Activated naive CD4-positive, alpha-beta T cell treated with anti-CD3 and anti-CD28 coated beads, Interleukin-2, amount 10 ng/mL, durations not matched to agents 7 days and 5 days (primary cell): ENCODE data around the gene PANK4.
A peak's percentile ranks its signal among the peaks of the same experiment; 100 is the strongest.

Experiments used
- CTCF ChIA-PET: fragments of 350-600 bp; sonication (Branson Sonifier 250); formaldehyde crosslinking; loops from one replicate; lab custom pipeline; 2021; ENCODE audit warnings: antibody characterized with exemption; lab: Charles Lee
- DNase-seq: peaks from one replicate; pipeline ENCODE4 v3.0.0-alpha.2; 2020
- H3K27ac Mint-ChIP-seq: one replicate; pipeline ENCODE4 v1.8.0; 2021; ENCODE audit warnings: mild to moderate bottlenecking, moderate library complexity, mixed read lengths
- H3K27me3 Mint-ChIP-seq: one replicate; pipeline ENCODE4 v1.8.0; 2021; ENCODE audit warnings: mild to moderate bottlenecking, mixed read lengths
- H3K36me3 Mint-ChIP-seq: one replicate; pipeline ENCODE4 v1.8.0; 2021; ENCODE audit warnings: mixed read lengths
- H3K4me1 Mint-ChIP-seq: one replicate; pipeline ENCODE4 v1.8.0; 2021; ENCODE audit warnings: mixed read lengths
- H3K4me3 Mint-ChIP-seq: one replicate; pipeline ENCODE4 v1.8.0; 2021; ENCODE audit warnings: mild to moderate bottlenecking, moderate library complexity, mixed read lengths
- H3K9me3 Mint-ChIP-seq: one replicate; pipeline ENCODE4 v1.8.0; 2021; ENCODE audit warnings: mixed read lengths

The PANK4 gene

GRCh38 chr1:2502661-2503553 lies 23.5 kb downstream of the PANK4 start:
- no peak overlapping the region for H3K4me3 Mint-ChIP-seq
- CTCF ChIA-PET: no interaction called here
- no peaks in the 10 kb centered on the region for H3K9me3 Mint-ChIP-seq
- H3K4me1 Mint-ChIP-seq: peaks cover 18% of the 10 kb centered on the region
- no peaks in the 10 kb centered on the region for H3K36me3 Mint-ChIP-seq
- H3K27me3 Mint-ChIP-seq: no peaks in the 10 kb centered on the region
- H3K27ac Mint-ChIP-seq: peak overlapping the region; percentile 7
- DNase-seq: no peak

- Mint-ChIP-seq H3K9me3 (no peaks in the 10 kb centered on the region), H3K4me1 (peaks cover 18% of the 10 kb centered on the region), H3K27me3 (no peaks in the 10 kb centered on the region), H3K27ac (no peak overlapping the region), H3K4me3 (no peak overlapping the region), H3K36me3 (no peaks in the 10 kb centered on the region)
- DNase-seq: no peak
- CTCF ChIA-PET: no interaction called here
These were observed 24.2 kb downstream of the PANK4 start for GRCh38 chr1:2502210-2502609.

- Mint-ChIP-seq H3K4me3 (no peak overlapping the region), H3K27me3 (no peaks in the 10 kb centered on the region), H3K9me3 (no peaks in the 10 kb centered on the region), H3K4me1 (peaks cover 22% of the 10 kb centered on the region), H3K27ac (no peak overlapping the region), H3K36me3 (no peaks in the 10 kb centered on the region)
- no peak for DNase-seq
- CTCF ChIA-PET: no interaction called here
These were observed 24.6 kb downstream of the PANK4 start for GRCh38 chr1:2501820-2502119.

GRCh38 chr1:2501041-2501819 lies 25.2 kb downstream of the PANK4 start:
- Mint-ChIP-seq H3K27ac (no peak overlapping the region), H3K9me3 (no peaks in the 10 kb centered on the region), H3K4me3 (no peak overlapping the region), H3K4me1 (peaks cover 27% of the 10 kb centered on the region), H3K36me3 (no peaks in the 10 kb centered on the region), H3K27me3 (peaks cover 2% of the 10 kb centered on the region)
- no peak for DNase-seq
- CTCF ChIA-PET: no interaction called here

- H3K4me1 Mint-ChIP-seq: peaks cover 32% of the 10 kb centered on the region
- peak overlapping the region; percentile 67 for H3K27ac Mint-ChIP-seq
- H3K27me3 Mint-ChIP-seq: peaks cover 5% of the 10 kb centered on the region
- no peaks in the 10 kb centered on the region for H3K36me3 Mint-ChIP-seq
- peak; percentile 63 for DNase-seq
- CTCF ChIA-PET: no interaction called here
- no peak overlapping the region for H3K4me3 Mint-ChIP-seq
- H3K9me3 Mint-ChIP-seq: no peaks in the 10 kb centered on the region
These were observed 26.3 kb downstream of the PANK4 start for GRCh38 chr1:2499986-2500596.

GRCh38 chr1:2499260-2499659 lies 27.1 kb downstream of the PANK4 start:
- peaks cover 33% of the 10 kb centered on the region for H3K4me1 Mint-ChIP-seq
- CTCF ChIA-PET: no interaction called here
- no peaks in the 10 kb centered on the region for H3K36me3 Mint-ChIP-seq
- no peak overlapping the region for H3K4me3 Mint-ChIP-seq
- peak overlapping the region; percentile 67 for H3K27ac Mint-ChIP-seq
- no peak for DNase-seq
- peaks cover 5% of the 10 kb centered on the region for H3K27me3 Mint-ChIP-seq
- no peaks in the 10 kb centered on the region for H3K9me3 Mint-ChIP-seq

- H3K27ac Mint-ChIP-seq: no peak overlapping the region
- CTCF ChIA-PET: no interaction called here
- DNase-seq: no peak
- H3K4me3 Mint-ChIP-seq: no peak overlapping the region
- H3K27me3 Mint-ChIP-seq: peaks cover 5% of the 10 kb centered on the region
- peaks cover 40% of the 10 kb centered on the region for H3K4me1 Mint-ChIP-seq
- no peaks in the 10 kb centered on the region for H3K36me3 Mint-ChIP-seq
- H3K9me3 Mint-ChIP-seq: no peaks in the 10 kb centered on the region
These were observed 27.7 kb downstream of the PANK4 start for GRCh38 chr1:2498648-2499047.

- H3K27me3 Mint-ChIP-seq: peaks cover 9% of the 10 kb centered on the region
- no peak overlapping the region for H3K4me3 Mint-ChIP-seq
- H3K36me3 Mint-ChIP-seq: no peaks in the 10 kb centered on the region
- no peaks in the 10 kb centered on the region for H3K9me3 Mint-ChIP-seq
- peaks cover 46% of the 10 kb centered on the region for H3K4me1 Mint-ChIP-seq
- CTCF ChIA-PET: no interaction called here
- H3K27ac Mint-ChIP-seq: no peak overlapping the region
- no peak for DNase-seq
These were observed 28.5 kb downstream of the PANK4 start for GRCh38 chr1:2497891-2498290.

DNA sequence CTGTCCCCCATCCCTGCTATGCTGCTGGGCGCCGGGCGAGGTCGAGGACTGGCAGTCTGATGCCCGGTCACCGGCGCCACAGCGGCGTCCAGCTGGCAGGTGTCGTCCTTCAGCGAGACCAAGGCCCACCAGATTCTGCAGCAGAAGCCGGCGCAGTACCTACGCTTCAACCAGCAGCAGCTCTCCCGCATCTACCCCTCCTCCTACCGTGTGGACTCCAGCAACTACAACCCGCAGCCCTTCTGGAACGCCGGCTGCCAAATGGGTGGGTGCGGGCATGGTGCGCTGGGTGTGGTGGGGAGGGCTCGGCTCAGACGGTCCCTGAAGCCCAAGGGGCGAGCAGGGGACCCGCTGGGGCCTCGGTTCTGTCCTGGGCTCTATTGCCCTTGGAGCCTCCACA lies 29.6 kb downstream of the PANK4 start:
- H3K27me3 Mint-ChIP-seq: peaks cover 12% of the 10 kb centered on the region
- no peak for DNase-seq
- no peaks in the 10 kb centered on the region for H3K9me3 Mint-ChIP-seq
- peaks cover 46% of the 10 kb centered on the region for H3K4me1 Mint-ChIP-seq
- no peak overlapping the region for H3K27ac Mint-ChIP-seq
- CTCF ChIA-PET: no interaction called here
- H3K36me3 Mint-ChIP-seq: no peaks in the 10 kb centered on the region
- H3K4me3 Mint-ChIP-seq: no peak overlapping the region

- H3K4me1 Mint-ChIP-seq: peaks cover 46% of the 10 kb centered on the region
- H3K27ac Mint-ChIP-seq: no peak overlapping the region
- CTCF ChIA-PET: no interaction called here
- H3K9me3 Mint-ChIP-seq: no peaks in the 10 kb centered on the region
- DNase-seq: peak; percentile 54
- H3K36me3 Mint-ChIP-seq: no peaks in the 10 kb centered on the region
- H3K4me3 Mint-ChIP-seq: no peak overlapping the region
- peaks cover 15% of the 10 kb centered on the region for H3K27me3 Mint-ChIP-seq
These were observed 30.2 kb downstream of the PANK4 start for GRCh38 chr1:2496087-2496622.

DNA sequence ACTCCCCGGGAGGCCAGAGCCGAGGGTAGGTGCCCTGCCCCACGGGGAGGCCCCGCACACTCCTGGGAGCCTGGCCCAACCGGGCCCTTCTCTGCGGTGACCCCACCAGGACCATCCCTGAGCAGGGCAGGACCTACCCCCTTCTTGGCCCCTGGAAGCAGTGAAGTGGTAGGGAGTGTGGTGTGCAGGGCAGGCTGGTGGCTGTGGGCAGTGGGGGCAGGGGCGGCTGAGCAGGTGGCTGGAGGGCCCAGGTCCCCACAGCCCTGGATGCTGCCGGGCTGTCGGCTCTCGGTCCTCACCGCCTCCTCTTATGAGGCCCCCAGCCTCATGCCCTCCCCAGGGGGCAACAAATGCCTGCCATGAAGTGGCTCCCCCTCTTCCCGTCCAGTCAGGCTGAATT lies 30.9 kb downstream of the PANK4 start:
- no peaks in the 10 kb centered on the region for H3K36me3 Mint-ChIP-seq
- DNase-seq: no peak
- H3K4me1 Mint-ChIP-seq: peaks cover 45% of the 10 kb centered on the region
- H3K27me3 Mint-ChIP-seq: peaks cover 15% of the 10 kb centered on the region
- no peak overlapping the region for H3K4me3 Mint-ChIP-seq
- CTCF ChIA-PET: no interaction called here
- no peaks in the 10 kb centered on the region for H3K9me3 Mint-ChIP-seq
- no peak overlapping the region for H3K27ac Mint-ChIP-seq

- Mint-ChIP-seq H3K4me1 (peaks cover 40% of the 10 kb centered on the region), H3K4me3 (no peak overlapping the region), H3K36me3 (no peaks in the 10 kb centered on the region), H3K27me3 (peaks cover 15% of the 10 kb centered on the region), H3K27ac (no peak overlapping the region), H3K9me3 (no peaks in the 10 kb centered on the region)
- DNase-seq: no peak
- CTCF ChIA-PET: no interaction called here
These were observed 31.4 kb downstream of the PANK4 start for GRCh38 chr1:2495026-2495425.

- Mint-ChIP-seq H3K36me3 (no peaks in the 10 kb centered on the region), H3K9me3 (no peaks in the 10 kb centered on the region), H3K4me3 (no peak overlapping the region), H3K27me3 (peaks cover 15% of the 10 kb centered on the region), H3K27ac (no peak overlapping the region), H3K4me1 (peaks cover 33% of the 10 kb centered on the region)
- CTCF ChIA-PET: no interaction called here
- DNase-seq: no peak
These were observed 32.1 kb downstream of the PANK4 start for GRCh38 chr1:2494323-2494693.

GRCh38 chr1:2493691-2494322 lies 32.6 kb downstream of the PANK4 start:
- H3K27ac Mint-ChIP-seq: no peak overlapping the region
- peaks cover 15% of the 10 kb centered on the region for H3K27me3 Mint-ChIP-seq
- H3K4me3 Mint-ChIP-seq: no peak overlapping the region
- DNase-seq: no peak
- H3K9me3 Mint-ChIP-seq: peaks cover 5% of the 10 kb centered on the region
- CTCF ChIA-PET: no interaction called here
- no peaks in the 10 kb centered on the region for H3K36me3 Mint-ChIP-seq
- peaks cover 28% of the 10 kb centered on the region for H3K4me1 Mint-ChIP-seq
